Activated effector memory CD4-positive, alpha-beta T cell treated with anti-CD3 and anti-CD28 coated beads, Interleukin-2, amount 50 U/mL, for 16 hours (primary cell): ENCODE data around the gene SEMA3A.

ENCODE experiments used
- DNase-seq: peaks from one replicate; pipeline ENCODE4 v3.0.0-alpha.2; 2020

SEMA3A gene

DNA sequence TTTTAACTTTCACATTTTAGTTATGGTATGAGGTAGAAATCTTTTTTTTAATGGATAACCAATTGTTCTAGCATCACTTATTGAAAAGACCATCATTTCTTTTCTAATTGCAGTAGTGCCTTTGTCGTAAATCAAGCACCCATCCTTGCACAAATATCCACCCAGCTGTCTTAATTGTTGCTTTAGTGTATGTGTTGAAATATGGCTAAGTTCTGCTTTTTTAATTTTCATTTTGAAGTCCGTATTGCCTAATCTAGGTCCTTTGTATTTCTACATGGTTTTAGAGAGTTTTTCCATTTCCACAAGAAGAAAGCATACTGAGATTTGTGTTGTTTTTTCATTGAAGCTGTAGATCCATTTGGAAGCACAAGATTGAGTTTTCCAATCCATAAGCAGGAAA, 286.1 kb downstream of the SEMA3A start:
- DNase-seq, result no peak
